Measurements from ENCODE around the gene CAMK1D.
A peak's percentile ranks its signal among the peaks of the same experiment; 100 is the strongest.

Gene CAMK1D

DNA sequence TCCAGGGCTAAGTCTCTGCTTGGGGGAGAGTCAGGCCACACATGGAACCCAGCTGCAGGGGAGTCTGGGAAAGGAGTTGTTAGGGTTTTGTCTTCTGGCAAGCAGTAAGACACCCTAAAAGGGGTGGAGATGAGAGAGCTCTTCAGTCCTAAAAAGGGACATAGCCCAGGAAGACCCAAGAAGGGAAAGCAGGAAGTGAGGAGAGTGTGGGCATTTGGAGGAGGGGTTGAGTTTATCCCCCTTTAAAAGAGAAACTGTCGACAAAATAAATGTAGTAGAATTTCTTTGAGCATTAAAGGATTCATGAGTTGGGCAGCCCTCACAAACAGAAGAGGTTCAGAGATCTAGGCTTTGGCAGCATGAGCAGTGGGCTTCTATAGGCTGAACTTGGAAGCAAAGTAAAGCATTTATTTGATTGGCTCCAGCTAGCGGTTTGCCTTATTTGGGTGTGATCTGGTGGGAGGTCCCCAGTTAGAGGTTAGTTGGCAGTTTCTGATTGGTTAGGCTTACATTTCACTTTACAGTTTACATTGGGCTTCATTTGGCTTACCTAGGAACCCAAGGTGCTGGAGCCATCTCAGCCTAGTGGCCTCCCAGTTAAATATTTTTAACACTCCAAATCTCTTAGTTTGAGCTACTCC, 246.7 kb downstream of the CAMK1D start:
- H3K27ac Mint-ChIP-seq: no peak overlapping the region
- peaks cover 24% of the 10 kb centered on the region for H3K36me3 Mint-ChIP-seq
- no peak overlapping the region for H3K4me3 Mint-ChIP-seq
- H3K9me3 Mint-ChIP-seq (ENCODE audit: low read depth): no peaks in the 10 kb centered on the region
- no peaks in the 10 kb centered on the region for H3K27me3 Mint-ChIP-seq
- H3K4me1 Mint-ChIP-seq (ENCODE audit: low read depth): peaks cover 59% of the 10 kb centered on the region

DNA sequence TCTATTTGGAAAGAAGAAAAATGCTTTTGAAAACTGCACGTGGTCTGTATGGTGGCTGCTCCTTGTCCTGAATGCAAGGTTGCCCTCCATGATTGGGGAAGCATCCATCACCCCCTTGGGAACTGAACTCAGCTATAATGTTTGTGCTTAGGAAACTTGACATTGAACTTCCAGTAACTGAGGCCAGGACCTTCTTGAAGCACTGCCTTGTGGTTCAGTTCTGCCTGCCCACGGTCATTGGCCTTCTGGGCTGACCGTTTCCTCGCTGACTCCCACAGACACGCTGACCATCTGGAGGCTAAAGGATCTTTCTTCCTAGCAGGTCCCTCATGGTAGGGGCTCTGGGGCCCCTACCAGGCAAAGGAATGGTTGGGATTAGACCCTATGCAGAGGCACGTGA, 247.8 kb downstream of the CAMK1D start:
- Mint-ChIP-seq H3K27me3 (no peaks in the 10 kb centered on the region), H3K36me3 (peaks cover 24% of the 10 kb centered on the region), H3K9me3 (ENCODE audit: low read depth) (no peaks in the 10 kb centered on the region), H3K4me1 (ENCODE audit: low read depth) (peaks cover 56% of the 10 kb centered on the region), H3K4me3 (no peak overlapping the region), H3K27ac (no peak overlapping the region)

DNA sequence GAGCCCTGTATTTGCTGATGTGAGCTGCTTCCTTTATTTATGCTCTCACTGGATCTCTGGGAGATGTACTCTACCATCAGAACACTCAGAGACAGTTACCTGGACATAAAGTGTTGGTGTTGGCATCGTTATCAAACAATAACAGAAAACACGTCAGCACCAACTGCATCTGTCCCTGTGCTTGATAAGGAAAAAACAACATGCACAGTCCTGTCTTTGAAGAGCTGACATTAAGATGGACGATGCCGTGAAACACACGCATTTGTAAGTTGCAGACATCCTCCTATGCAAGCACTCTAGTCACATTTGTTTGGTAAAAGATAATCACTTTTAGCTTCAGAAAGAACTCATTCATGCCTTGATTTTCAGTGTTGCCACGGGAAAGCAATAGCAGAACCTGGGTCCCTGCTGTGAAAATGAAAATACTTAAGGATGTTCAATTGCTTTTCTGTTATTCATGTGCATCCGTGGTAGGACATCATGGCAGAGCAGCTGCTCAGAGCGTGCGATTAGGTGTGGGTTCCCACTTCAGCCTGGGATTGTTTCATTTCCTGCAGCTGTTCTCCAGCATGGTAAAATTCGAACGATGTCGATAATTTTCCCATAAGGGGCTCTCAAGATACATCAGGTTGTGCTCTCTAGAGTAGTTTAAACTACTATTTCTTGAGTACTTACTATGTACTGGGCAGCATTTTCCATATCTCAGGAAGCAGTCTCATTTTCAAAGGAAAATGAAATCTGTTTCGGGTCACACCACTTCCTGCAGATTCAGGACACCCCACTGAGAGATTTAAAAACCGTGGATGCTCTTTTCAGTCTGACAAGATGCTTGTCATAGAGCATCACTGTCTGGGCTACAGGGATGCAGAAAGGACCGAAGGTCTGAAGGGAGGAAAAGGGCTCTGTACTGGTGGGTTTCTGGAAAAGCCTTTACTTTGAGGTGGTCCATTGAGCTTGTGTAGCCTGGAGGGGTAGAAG, 248.7 kb downstream of the CAMK1D start:
- Mint-ChIP-seq H3K36me3 (peaks cover 24% of the 10 kb centered on the region), H3K4me3 (no peak overlapping the region), H3K27me3 (no peaks in the 10 kb centered on the region), H3K27ac (no peak overlapping the region), H3K4me1 (ENCODE audit: low read depth) (peaks cover 51% of the 10 kb centered on the region), H3K9me3 (ENCODE audit: low read depth) (no peaks in the 10 kb centered on the region)

DNA sequence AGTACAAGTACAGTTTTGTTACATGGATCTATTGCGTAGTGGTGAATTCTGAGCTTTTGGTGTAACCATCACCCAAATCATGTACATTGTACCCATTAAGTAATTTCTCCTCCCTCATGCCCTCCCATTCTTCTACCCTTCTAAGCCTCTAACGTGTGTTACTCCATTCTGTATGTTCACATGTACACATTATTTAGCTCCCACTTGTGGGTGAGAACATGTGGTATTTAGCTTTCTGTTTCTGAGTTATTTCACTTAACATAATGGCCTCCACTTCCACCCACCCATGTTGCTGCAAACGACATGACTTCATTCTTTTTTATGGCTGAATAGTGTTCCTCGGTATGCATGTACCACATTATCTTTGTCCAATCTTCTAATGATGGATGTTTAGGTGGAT, 251.3 kb downstream of the CAMK1D start:
- Mint-ChIP-seq H3K27me3 (no peaks in the 10 kb centered on the region), H3K36me3 (peaks cover 22% of the 10 kb centered on the region), H3K27ac (no peak overlapping the region), H3K4me1 (ENCODE audit: low read depth) (peaks cover 37% of the 10 kb centered on the region), H3K9me3 (ENCODE audit: low read depth) (no peaks in the 10 kb centered on the region), H3K4me3 (no peak overlapping the region)

DNA sequence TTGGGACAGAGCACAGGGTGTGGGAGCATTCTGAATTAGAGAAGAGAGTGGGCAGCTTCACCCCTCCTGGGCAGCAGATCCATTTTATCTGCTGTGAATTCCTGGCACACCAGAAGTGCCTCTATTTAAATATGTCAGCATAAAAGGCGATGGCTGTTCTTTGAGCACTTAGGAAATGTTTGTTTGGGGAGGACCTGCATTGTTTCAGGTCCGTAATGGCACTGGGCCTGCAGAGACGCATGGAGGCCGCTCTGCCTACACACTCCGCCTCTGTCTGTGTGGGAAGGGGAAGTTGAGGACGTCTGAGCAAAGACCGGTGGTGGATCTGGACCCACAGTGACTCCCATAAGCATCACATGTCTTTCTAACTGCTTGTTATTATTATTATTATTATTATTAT, 253.2 kb downstream of the CAMK1D start:
- no peaks in the 10 kb centered on the region for H3K9me3 Mint-ChIP-seq (ENCODE audit: low read depth)

DNA sequence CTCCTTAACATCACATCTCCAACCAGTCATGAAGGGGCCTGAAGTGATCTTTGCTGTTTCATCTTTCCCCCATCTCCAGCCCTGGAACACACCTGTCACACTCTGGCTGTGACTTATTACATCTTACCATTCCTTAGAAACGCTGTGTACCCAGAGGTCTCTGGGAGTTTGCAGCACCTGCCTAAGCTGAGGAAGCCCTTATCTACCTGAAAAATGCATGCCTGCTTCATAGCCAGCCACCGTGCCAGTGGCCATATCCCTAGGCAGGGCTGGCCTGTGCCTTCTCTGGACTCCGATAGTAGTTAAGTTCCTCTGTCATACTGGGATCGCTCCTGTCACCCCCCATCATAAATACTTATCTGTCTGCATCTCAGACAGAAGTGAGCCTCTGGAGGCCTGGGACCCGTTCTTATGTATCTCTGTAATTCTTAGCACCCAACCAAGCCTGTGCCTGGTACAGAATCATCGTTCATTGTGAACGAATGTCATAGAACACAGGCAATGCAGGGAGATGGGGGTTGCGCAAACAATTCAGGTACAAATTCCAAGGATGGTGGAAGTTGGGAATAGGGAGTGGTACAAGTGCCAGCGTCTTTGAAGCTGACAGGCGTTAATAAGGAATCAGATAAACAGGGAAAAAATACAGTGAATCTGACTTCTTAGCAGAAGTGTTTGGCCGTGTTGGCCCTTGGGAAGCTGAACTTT, 254.6 kb downstream of the CAMK1D start:
- Mint-ChIP-seq H3K27ac (peak overlapping the region; percentile 36), H3K36me3 (peaks cover 19% of the 10 kb centered on the region), H3K4me3 (no peak overlapping the region), H3K4me1 (ENCODE audit: low read depth) (peaks cover 28% of the 10 kb centered on the region), H3K27me3 (no peaks in the 10 kb centered on the region), H3K9me3 (ENCODE audit: low read depth) (no peaks in the 10 kb centered on the region)

More for the DNA sequence above, 253.2 kb downstream of the CAMK1D start:
- Mint-ChIP-seq H3K36me3 (peaks cover 19% of the 10 kb centered on the region), H3K27me3 (no peaks in the 10 kb centered on the region), H3K27ac (no peak overlapping the region), H3K4me1 (ENCODE audit: low read depth) (peaks cover 35% of the 10 kb centered on the region), H3K4me3 (no peak overlapping the region)

DNA sequence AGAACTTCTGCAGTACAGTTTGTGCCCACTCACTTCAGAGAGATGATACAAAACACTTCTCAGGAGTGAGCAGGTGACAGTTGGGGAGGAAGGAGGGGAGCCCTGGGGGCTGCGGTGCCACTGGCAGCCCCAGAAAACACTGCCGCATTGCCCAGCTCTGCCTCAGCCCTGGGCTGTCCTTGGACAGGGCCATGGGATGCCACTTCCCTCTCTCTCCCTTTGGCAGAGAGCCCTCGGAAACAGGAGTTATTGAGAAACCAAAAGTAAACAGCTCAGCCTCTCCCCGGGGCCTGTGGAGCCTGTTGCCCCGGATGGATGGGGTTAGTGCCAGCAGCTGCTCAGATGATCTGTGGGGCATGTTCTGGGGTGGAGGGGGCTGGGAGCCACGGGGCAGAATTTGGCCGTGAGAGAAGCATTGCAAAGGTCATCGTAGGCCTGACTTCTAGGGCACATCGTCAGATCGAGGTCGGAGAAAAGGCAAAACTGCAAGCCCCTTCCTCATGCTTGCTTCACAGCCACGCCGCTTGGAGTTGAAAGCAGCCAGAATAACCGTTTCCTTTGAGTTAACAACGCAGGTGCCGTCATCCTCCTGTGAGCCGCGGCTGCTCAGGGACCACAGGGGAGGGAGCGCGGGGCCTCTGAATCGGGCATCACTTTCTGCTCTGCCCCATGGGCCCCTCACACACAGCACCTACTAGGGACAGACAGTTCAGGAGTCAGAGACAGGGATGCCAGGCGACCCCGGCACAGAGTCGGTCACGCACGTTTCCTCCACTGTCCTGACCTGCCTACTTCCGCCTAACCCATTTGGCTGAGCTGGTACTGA, 256.4 kb downstream of the CAMK1D start:
- no peaks in the 10 kb centered on the region for H3K27me3 Mint-ChIP-seq
- peaks cover 5% of the 10 kb centered on the region for H3K36me3 Mint-ChIP-seq
- peak overlapping the region; percentile 91 for H3K4me3 Mint-ChIP-seq
- peak overlapping the region; percentile 99 for H3K27ac Mint-ChIP-seq
- H3K4me1 Mint-ChIP-seq (ENCODE audit: low read depth): peaks cover 26% of the 10 kb centered on the region
- H3K9me3 Mint-ChIP-seq (ENCODE audit: low read depth): no peaks in the 10 kb centered on the region

DNA sequence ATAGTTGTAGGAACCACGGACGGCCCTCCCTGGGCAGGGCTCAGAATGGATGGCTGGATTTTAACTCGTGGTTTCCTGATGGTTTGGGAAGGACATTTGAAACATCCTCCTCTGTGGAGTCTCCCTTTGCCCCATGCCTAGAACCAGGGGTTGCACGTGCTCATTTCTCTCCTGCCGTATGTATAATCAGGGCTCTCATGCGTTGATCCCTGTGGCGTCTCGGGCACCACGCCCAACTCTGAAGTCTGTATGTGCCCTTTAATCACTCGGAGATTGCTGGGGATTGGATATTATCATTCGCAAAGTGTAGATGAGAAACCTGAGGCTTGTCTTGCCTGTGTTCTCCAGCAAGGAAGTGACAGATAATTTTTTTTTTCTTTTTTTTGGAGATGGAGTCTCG, 257.1 kb downstream of the CAMK1D start:
- Mint-ChIP-seq H3K4me3 (peak overlapping the region; percentile 91), H3K27me3 (no peaks in the 10 kb centered on the region), H3K4me1 (ENCODE audit: low read depth) (peaks cover 24% of the 10 kb centered on the region), H3K27ac (peak overlapping the region; percentile 99), H3K36me3 (peaks cover 5% of the 10 kb centered on the region), H3K9me3 (ENCODE audit: low read depth) (no peaks in the 10 kb centered on the region)

DNA sequence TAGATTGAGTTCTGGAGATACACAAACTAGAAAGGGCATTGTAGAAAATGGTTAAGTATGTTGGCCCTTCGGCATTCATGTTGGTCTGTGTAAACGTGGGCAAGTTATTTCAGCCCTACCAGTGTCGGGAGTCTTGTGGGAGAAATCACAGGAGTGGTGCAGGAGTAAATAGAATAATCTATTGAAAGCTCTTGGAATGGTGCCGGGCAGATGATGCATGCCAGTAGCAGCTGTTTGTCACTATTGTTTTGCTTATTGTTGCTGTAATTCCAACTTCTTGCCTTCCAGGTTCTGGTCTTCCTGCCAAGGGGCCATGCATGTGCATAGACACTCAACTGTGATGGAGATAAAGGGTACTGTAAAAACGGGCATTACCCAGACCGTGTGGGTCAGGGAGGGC, 259.4 kb downstream of the CAMK1D start:
- H3K27me3 Mint-ChIP-seq: no peaks in the 10 kb centered on the region
- H3K27ac Mint-ChIP-seq: no peak overlapping the region
- H3K36me3 Mint-ChIP-seq: peaks cover 2% of the 10 kb centered on the region
- H3K9me3 Mint-ChIP-seq (ENCODE audit: low read depth): no peaks in the 10 kb centered on the region
- peaks cover 20% of the 10 kb centered on the region for H3K4me1 Mint-ChIP-seq (ENCODE audit: low read depth)
- no peak overlapping the region for H3K4me3 Mint-ChIP-seq

DNA sequence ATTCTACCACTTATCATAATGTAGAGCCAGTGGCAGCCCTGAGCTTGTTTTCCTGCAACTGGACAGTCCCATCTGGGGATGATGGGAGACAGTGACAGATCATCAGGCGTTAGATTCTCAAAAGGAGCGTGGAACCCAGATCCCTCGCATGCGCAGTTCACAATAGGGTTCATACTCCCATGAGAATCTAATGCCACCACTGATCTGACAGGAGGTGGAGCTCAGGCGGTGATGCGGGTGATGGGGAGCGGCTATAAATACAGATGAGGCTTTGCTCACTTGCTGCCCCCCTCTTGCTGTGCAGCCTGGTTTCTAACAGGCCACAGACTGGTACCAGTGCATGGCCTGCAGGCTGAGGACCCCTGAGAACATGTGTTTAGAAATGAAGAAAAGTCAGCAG, 260.1 kb downstream of the CAMK1D start:
- Mint-ChIP-seq H3K27ac (no peak overlapping the region), H3K4me1 (ENCODE audit: low read depth) (peaks cover 20% of the 10 kb centered on the region), H3K36me3 (peaks cover 2% of the 10 kb centered on the region), H3K9me3 (ENCODE audit: low read depth) (no peaks in the 10 kb centered on the region), H3K4me3 (no peak overlapping the region), H3K27me3 (no peaks in the 10 kb centered on the region)

DNA sequence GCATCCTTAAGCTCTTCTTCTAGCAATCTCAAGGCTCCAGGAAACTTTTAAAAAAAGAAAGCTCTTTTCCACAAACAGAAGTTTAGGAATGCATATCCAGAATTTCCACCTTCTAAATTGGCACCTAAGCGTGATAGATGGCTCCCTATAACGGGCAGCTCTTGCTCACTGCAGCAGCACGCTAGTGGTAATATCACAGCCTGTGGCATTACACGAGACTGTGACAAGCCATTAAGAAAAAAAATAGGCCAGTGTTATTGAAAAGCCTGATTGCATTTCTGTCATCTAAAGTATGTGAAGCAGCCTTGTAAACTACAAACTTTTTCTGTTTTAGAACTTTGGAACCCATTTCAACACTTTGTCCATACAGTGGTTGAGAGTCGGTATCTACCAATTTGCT, 263.8 kb downstream of the CAMK1D start:
- Mint-ChIP-seq H3K27ac (no peak overlapping the region), H3K4me1 (ENCODE audit: low read depth) (no peaks in the 10 kb centered on the region), H3K27me3 (no peaks in the 10 kb centered on the region), H3K4me3 (no peak overlapping the region), H3K36me3 (peaks cover 2% of the 10 kb centered on the region), H3K9me3 (ENCODE audit: low read depth) (no peaks in the 10 kb centered on the region)

DNA sequence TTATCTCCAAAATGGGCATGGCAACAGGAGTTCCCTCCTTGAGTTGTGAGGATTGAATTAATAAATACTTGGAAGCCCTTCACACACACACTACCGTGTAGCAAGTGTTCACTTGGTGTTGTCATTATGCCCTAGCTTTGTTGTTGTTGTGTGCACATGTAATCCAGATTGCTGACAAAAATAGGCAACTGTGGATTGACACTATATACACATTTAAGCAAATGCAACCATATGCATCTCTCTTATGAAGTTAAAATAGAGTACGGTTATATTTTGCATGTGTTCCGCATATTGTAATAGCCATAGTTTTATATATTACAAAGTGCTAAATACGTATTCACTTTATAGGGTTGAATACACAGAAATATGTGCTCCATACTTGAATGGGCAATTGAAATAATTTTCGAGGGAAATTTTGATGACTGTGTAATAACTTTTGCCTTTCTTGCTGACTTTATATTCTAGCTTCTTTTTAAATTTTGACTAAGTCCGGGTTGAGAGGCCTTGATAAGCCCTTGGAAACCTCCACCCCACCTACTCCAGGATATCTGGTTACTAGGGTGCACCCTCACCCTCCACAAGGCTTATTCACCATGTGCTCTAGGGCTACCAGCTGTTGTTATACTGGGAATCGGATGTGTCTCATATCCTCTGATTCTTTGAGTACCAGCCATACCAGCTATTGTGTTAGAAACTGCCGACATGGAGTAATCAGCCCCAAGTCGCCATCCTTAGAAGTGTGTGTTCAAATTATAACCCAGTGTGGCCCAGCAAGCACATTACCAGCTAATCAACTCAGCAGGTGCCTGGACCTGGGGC, 265.0 kb downstream of the CAMK1D start:
- Mint-ChIP-seq H3K27me3 (no peaks in the 10 kb centered on the region), H3K4me1 (ENCODE audit: low read depth) (no peaks in the 10 kb centered on the region), H3K27ac (no peak overlapping the region), H3K9me3 (ENCODE audit: low read depth) (no peaks in the 10 kb centered on the region), H3K36me3 (no peaks in the 10 kb centered on the region), H3K4me3 (no peak overlapping the region)

DNA sequence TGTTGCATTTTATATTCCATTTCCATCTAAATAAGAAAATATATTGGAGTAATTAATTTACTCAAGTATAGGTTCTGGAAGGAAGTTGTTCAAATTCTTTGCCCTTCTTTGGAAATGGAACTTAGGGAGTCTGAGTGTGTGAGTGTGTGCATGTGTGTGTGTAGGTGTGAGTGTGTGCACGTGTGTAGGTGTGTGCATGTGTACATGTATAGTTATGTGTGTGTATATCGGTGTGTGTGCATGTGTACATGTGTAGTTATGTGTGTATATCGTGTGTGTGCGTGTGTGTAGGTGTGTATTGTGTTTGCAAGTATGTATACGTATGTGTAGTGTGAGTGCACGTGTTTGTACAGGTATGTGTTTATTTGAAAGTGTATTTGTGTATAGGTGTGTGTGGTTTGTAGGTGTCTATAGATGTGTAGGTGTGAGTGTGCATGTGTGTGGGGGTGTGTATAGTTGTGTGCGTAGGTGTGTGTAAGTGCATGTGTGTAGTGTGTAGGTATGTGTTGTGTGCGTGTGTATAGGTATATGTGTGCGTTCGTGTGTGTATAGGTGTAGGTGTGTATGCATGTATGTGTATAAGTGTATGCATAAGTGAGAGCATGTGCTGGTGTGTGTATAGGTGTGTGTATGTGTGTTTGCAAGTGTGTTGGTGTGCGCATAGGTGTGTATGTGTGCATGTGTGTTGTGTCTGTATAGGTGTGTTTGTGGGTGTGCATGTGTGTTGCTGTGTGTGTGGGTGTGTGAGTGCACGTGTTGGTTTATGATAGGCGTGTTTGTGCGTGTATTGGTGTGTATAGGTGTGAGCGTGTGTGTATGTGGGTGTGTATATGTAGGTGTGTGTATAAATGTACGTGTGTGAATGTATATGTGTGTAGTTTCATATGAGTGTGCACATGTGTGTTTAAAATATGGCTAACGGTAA, 266.2 kb downstream of the CAMK1D start:
- no peak overlapping the region for H3K4me3 Mint-ChIP-seq
- peaks cover 6% of the 10 kb centered on the region for H3K4me1 Mint-ChIP-seq (ENCODE audit: low read depth)
- H3K27me3 Mint-ChIP-seq: no peaks in the 10 kb centered on the region
- H3K9me3 Mint-ChIP-seq (ENCODE audit: low read depth): no peaks in the 10 kb centered on the region
- no peak overlapping the region for H3K27ac Mint-ChIP-seq
- H3K36me3 Mint-ChIP-seq: no peaks in the 10 kb centered on the region

Measured in activated naive CD8-positive, alpha-beta T cell (primary cell).